GM13977 (cell line): ENCODE measurements around the gene EMC1.

Experiments
- DNase-seq: peaks from one replicate; pipeline ENCODE4 v3.0.0; 2012; ENCODE audit warnings: low spot score
- in situ Hi-C: fragments of 300-500 bp; cut with MboI; formaldehyde crosslinking; loops from one replicate; pipeline ENCODE4 v1.12.0; 2022; ENCODE audit warnings: low sequenced_read_pairs, low pct_unique_long_range_greater_than_20kb, mixed read lengths, inconsistent platforms; ENCODE audit not compliant: unreplicated experiment
- TF ChIP-seq, protein P1 (sequence below): IDR thresholded peaks from 2 replicates; pipeline ENCODE4 v1.5.1; 2012; ENCODE audit warnings: mild to moderate bottlenecking, control low read depth; ENCODE audit not compliant: insufficient read depth; ENCODE audit errors: extremely low read depth, missing control alignments

EMC1 gene

DNA sequence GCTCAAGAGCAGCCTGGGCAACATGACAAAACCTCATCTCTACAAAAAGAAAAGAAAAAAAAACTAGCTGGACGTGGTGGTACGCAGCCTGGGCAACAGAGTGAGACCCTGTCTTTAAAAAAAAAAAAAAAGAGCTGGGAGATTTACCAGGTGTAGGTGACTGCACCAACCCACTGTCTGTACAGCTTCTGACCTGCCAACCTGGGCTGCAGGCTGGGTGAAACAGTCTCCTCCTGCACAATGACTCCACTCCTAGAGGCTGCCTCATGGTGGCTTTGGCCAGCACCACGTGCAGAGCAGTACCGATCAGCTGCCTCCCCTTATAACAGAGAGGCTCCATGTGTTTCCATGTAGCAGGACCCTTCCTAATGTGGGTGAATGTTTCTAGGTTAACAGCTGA lies 4.0 kb upstream of the EMC1 start:
- in situ Hi-C loops: no loop called here
- DNase-seq: no peak
- TF ChIP-seq, protein P1, sequence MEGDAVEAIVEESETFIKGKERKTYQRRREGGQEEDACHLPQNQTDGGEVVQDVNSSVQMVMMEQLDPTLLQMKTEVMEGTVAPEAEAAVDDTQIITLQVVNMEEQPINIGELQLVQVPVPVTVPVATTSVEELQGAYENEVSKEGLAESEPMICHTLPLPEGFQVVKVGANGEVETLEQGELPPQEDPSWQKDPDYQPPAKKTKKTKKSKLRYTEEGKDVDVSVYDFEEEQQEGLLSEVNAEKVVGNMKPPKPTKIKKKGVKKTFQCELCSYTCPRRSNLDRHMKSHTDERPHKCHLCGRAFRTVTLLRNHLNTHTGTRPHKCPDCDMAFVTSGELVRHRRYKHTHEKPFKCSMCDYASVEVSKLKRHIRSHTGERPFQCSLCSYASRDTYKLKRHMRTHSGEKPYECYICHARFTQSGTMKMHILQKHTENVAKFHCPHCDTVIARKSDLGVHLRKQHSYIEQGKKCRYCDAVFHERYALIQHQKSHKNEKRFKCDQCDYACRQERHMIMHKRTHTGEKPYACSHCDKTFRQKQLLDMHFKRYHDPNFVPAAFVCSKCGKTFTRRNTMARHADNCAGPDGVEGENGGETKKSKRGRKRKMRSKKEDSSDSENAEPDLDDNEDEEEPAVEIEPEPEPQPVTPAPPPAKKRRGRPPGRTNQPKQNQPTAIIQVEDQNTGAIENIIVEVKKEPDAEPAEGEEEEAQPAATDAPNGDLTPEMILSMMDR: no peak

DNA sequence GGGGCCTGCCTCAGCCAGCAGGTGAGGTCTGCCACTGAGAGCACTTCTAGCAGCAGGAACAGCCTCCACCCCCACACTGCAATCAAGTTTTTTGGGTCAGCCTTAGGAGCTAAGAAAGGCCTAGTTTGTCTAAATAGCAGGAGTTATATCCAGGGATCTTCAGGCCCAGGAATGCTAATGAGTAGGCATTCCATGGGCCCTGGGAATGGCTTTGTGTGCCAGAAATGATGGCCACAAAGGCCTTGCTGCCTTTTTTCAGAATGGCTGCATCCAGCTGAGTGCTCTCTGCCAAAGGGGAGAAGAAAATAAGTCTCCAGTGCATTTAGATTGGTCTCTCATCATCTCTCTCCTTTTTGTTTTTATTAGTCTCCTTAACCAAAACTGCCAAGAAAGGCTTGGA lies 3.1 kb upstream of the EMC1 start:
- in situ Hi-C loops: no loop called here

DNA sequence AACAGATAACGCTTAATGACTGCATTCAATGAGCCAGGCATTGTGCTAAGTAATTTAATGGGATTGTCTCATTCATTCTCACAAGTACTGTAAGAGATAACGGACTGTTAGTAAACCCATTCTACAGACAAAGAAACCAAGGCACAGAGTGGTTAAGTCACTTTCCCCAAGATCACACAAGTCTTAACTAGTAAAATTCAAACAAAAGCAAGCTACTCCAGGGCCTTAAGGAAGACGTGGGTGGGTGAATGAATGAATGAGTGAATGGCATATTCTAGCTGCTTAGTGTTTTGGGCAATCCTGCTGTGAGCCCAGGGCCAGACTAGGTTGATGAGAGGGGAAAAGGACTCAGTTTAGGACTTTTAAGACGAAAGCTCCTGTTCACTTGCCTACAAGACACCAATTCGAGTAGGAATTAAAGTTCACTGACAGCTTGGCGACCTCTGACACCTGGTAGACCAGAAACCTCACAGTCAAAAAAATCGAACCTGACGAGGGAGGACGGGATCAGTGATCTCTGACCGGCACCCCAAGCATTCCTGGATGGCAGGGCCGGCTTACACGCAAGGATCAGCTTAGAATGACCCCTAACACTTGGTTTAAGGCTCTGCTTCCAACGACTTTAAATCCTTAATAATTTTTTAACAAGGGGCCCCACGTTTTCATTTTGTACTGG lies 557 bp downstream of the EMC1 start:
- DNase-seq: no peak
- TF ChIP-seq, protein P1: no peak
- in situ Hi-C loops: no loop called here

More for the DNA sequence above, 3.1 kb upstream of the EMC1 start:
- TF ChIP-seq, protein P1: no peak
- no peak for DNase-seq

GRCh38 chr1:19240673-19241538 lies 10.4 kb downstream of the EMC1 start:
- TF ChIP-seq, protein P1: peak; percentile 96
- DNase-seq: peak; percentile 79
- in situ Hi-C loops: no loop called here

DNA sequence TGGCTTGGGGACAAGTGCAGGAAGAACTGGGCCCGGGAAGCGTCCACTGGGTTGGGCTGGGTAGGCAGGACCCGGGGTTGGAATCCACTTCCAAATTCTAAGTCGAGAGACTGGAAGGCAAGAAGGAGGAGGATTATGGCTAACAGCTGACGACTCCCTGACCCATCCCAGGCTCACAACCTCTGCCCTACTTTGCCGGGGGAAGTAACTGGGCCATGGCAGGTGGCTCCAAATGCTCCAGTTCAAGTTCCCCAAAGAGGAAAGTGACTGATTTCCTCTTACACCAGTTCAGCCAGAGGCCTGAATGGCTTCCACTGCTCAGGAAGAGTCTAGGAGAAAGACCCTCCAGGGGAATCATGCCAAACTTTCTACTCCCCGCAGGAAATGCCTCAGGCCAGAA lies 11.4 kb downstream of the EMC1 start:
- TF ChIP-seq, protein P1: no peak
- no peak for DNase-seq
- in situ Hi-C loops: no loop called here

- TF ChIP-seq, protein P1: no peak
- in situ Hi-C loops: no loop called here
Observed at GRCh38 chr1:19234224-19234623, 17.1 kb downstream of the EMC1 start.

More at GRCh38 chr1:19234224-19234623, 17.1 kb downstream of the EMC1 start:
- DNase-seq: no peak
